Liver (tissue), 9 donors: ENCODE data around the gene TMEM183A. TPM values are rescaled to one million over a fixed set of nuclear protein-coding genes. Genes with fewer than 3 reads are reported as not detected.

Source experiments
- DNase-seq: peaks from one replicate; pipeline ENCODE4 v3.0.0-alpha.2; 2017; ENCODE audit warnings: low spot score
- H3K27ac ChIP-seq, 2 donors: one replicate each; pipeline ENCODE4 v1.7.0; 2013; ENCODE audit warnings: inconsistent platforms in 2 of 2, low read length in 2 of 2, control low read depth in 1 of 2, low read depth in 1 of 2, mild to moderate bottlenecking in 1 of 2
- H3K27me3 ChIP-seq, 4 donors: one replicate each; pipeline versions ENCODE4 v1.6.1 to v1.7.0; 2013; ENCODE audit warnings: low read length in 3 of 4, inconsistent platforms in 1 of 4, mild to moderate bottlenecking in 1 of 4, moderate library complexity in 1 of 4; ENCODE audit not compliant: control insufficient read depth in 4 of 4, insufficient read depth in 4 of 4
- H3K36me3 ChIP-seq, 4 donors: one replicate each; pipeline versions ENCODE4 v1.6.1 to v1.7.0; 2013; ENCODE audit warnings: low read length in 3 of 4, mild to moderate bottlenecking in 3 of 4, low read depth in 1 of 4, moderate library complexity in 1 of 4; ENCODE audit not compliant: control insufficient read depth in 4 of 4, insufficient read depth in 3 of 4
- H3K4me1 ChIP-seq, 4 donors: one replicate each; pipeline versions ENCODE4 v1.6.1 to v1.7.0; 2013; ENCODE audit warnings: low read length in 3 of 4, mild to moderate bottlenecking in 3 of 4, moderate library complexity in 1 of 4; ENCODE audit not compliant: control insufficient read depth in 4 of 4, insufficient read depth in 4 of 4
- H3K4me3 ChIP-seq, 3 donors: one replicate each; pipeline versions ENCODE4 v1.6.1 to v1.7.0; 2013; ENCODE audit warnings: low read length in 3 of 3, control low read depth in 1 of 3, low read depth in 1 of 3, mild to moderate bottlenecking in 1 of 3
- H3K9ac ChIP-seq, 2 donors: one replicate each; pipeline ENCODE4 v1.7.0; 2013; ENCODE audit warnings: low read length in 2 of 2, mild to moderate bottlenecking in 2 of 2, moderate library complexity in 2 of 2, control low read depth in 1 of 2, low read depth in 1 of 2
- H3K9me3 ChIP-seq, 4 donors: one replicate each; pipeline versions ENCODE4 v1.6.1 to v1.7.0; 2013; ENCODE audit warnings: low read length in 3 of 4; ENCODE audit not compliant: control insufficient read depth in 4 of 4
- EGR1 ChIP-seq, 2 donors: IDR thresholded peaks; 2 replicates each; pipeline ENCODE4 v1.6.1; 2016 to 2018; ENCODE audit warnings: antibody characterized with exemption in 2 of 2, low read depth in 2 of 2
- FOXA1 ChIP-seq: IDR thresholded peaks from 2 replicates; pipeline ENCODE4 v1.6.1; 2016; ENCODE audit warnings: antibody characterized with exemption
- FOXA2 ChIP-seq: IDR thresholded peaks from 2 replicates; pipeline ENCODE4 v1.6.1; 2016; ENCODE audit warnings: antibody characterized with exemption
- GABPA ChIP-seq, 2 donors: IDR thresholded peaks in 1 of 2; conservative IDR thresholded peaks in 1 of 2; 2 replicates each; pipeline ENCODE4 v1.6.1; 2016; ENCODE audit warnings: antibody characterized with exemption in 2 of 2, mild to moderate bottlenecking in 1 of 2, moderate library complexity in 1 of 2
- HNF4A ChIP-seq, 2 donors: conservative IDR thresholded peaks; 2 replicates each; pipeline ENCODE4 v1.6.1; 2016; ENCODE audit warnings: antibody characterized with exemption in 2 of 2, mild to moderate bottlenecking in 2 of 2
- HNF4G ChIP-seq: IDR thresholded peaks from 2 replicates; pipeline ENCODE4 v1.6.1; 2016; ENCODE audit warnings: antibody characterized with exemption
- JUND ChIP-seq, 2 donors: IDR thresholded peaks; 2 replicates each; pipeline ENCODE4 v1.6.1; 2016; ENCODE audit warnings: antibody characterized with exemption in 2 of 2
- MAX ChIP-seq: IDR thresholded peaks from 2 replicates; pipeline ENCODE4 v1.6.1; 2016; ENCODE audit warnings: antibody characterized with exemption
- NR2F2 ChIP-seq: IDR thresholded peaks from 2 replicates; pipeline ENCODE4 v1.6.1; 2016; ENCODE audit warnings: antibody characterized with exemption
- RAD21 ChIP-seq, 2 donors: IDR thresholded peaks; 2 replicates each; pipeline ENCODE4 v1.6.1; 2016; ENCODE audit warnings: antibody characterized with exemption in 2 of 2, mild to moderate bottlenecking in 2 of 2
- RXRA ChIP-seq, 2 donors: IDR thresholded peaks; 2 replicates each; pipeline ENCODE4 v1.6.1; 2017 to 2018; ENCODE audit warnings: antibody characterized with exemption in 2 of 2, mild to moderate bottlenecking in 1 of 2
- SP1 ChIP-seq: IDR thresholded peaks from 2 replicates; pipeline ENCODE4 v1.6.1; 2018; ENCODE audit warnings: antibody characterized with exemption, mild to moderate bottlenecking
- TAF1 ChIP-seq: conservative IDR thresholded peaks from 2 replicates; pipeline ENCODE4 v1.6.1; 2016; ENCODE audit warnings: antibody characterized with exemption, mild to moderate bottlenecking
- YY1 ChIP-seq: IDR thresholded peaks from 2 replicates; pipeline ENCODE4 v1.6.1; 2016; ENCODE audit warnings: antibody characterized with exemption, mild to moderate bottlenecking
- ZBTB33 ChIP-seq: IDR thresholded peaks from 2 replicates; pipeline ENCODE4 v1.6.1; 2016; ENCODE audit warnings: antibody characterized with exemption
- WGBS: extraction: QIAGEN DNeasy Blood & Tissue Kit; methylation state at CpG from one replicate; pipeline ENCODE4 v1.1.7; 2013; 5-methylcytosine and 5-hydroxymethylcytosine counted together
- polyA plus RNA-seq, 2 donors: library from polyadenylated mRNA; stranded (reverse) in 1 of 2; unstranded in 1 of 2; fragments of 200-250 nt in 1 of 2; fragments of >200 nt in 1 of 2; fragmentation: Nextera tagmentation in 1 of 2; extraction: Ambion mirVana in 1 of 2; gene quantifications; one replicate each; pipeline versions ENCODE4 v1.2.1 to v1.2.3, GENCODE V29; 2013 to 2015
- total RNA-seq, 2 donors: library from RNA; depleted of rRNA; stranded (reverse); fragments of >200 nt; gene quantifications; one replicate each; pipeline ENCODE4 v1.2.3, GENCODE V29; 2014
- TF ChIP-seq, protein P1 (sequence below): IDR thresholded peaks from 2 replicates; pipeline ENCODE4 v1.6.1; 2016; ENCODE audit warnings: antibody characterized with exemption
- TF ChIP-seq, protein P2 (sequence below): fragments of 150-350 bp; IDR thresholded peaks from 2 replicates; pipeline ENCODE4 v1.5.1; 2017; ENCODE audit warnings: improper control_type of control experiment, low read depth, low read length; ENCODE audit not compliant: missing input control
- TF ChIP-seq, protein P3 (sequence below): IDR thresholded peaks from 2 replicates; pipeline ENCODE4 v1.6.1; 2016; ENCODE audit warnings: antibody characterized with exemption, mild to moderate bottlenecking
- donor health status: healthy.
- donor health status: healthy.
- donor health status: healthy.
- donor health status: healthy.
- donor health status: healthy.

The TMEM183A gene
- total and polyA plus RNA-seq, 4 donors = 21.0 to 48.9 (median 35.5) TPM

- H3K9ac ChIP-seq = no peak overlapping the region
- H3K36me3 ChIP-seq = no peaks in the 10 kb centered on the region
- no peaks in the 10 kb centered on the region for H3K27me3 ChIP-seq
- H3K4me1 ChIP-seq = no peaks in the 10 kb centered on the region
- no peak for TF ChIP-seq HNF4A (conservative IDR thresholded peaks at IDR 0.05)
- TF ChIP-seq FOXA1 = no peak
- no peak for TF ChIP-seq FOXA2
- TF ChIP-seq, protein P1, sequence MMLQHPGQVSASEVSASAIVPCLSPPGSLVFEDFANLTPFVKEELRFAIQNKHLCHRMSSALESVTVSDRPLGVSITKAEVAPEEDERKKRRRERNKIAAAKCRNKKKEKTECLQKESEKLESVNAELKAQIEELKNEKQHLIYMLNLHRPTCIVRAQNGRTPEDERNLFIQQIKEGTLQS = no peak
- TF ChIP-seq, protein P2, sequence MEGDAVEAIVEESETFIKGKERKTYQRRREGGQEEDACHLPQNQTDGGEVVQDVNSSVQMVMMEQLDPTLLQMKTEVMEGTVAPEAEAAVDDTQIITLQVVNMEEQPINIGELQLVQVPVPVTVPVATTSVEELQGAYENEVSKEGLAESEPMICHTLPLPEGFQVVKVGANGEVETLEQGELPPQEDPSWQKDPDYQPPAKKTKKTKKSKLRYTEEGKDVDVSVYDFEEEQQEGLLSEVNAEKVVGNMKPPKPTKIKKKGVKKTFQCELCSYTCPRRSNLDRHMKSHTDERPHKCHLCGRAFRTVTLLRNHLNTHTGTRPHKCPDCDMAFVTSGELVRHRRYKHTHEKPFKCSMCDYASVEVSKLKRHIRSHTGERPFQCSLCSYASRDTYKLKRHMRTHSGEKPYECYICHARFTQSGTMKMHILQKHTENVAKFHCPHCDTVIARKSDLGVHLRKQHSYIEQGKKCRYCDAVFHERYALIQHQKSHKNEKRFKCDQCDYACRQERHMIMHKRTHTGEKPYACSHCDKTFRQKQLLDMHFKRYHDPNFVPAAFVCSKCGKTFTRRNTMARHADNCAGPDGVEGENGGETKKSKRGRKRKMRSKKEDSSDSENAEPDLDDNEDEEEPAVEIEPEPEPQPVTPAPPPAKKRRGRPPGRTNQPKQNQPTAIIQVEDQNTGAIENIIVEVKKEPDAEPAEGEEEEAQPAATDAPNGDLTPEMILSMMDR = no peak
- TF ChIP-seq TAF1 = no peak
- no peak for TF ChIP-seq MAX
- no peak for TF ChIP-seq EGR1 (IDR thresholded peaks at IDR 0.05; ENCODE audit: low read depth in 2 of 2)
- TF ChIP-seq JUND (IDR thresholded peaks at IDR 0.05) = no peak
- TF ChIP-seq YY1 = no peak
- TF ChIP-seq HNF4G = no peak
- TF ChIP-seq RXRA (IDR thresholded peaks at IDR 0.05) = no peak
- TF ChIP-seq ZBTB33 = no peak
- TF ChIP-seq GABPA (IDR thresholded peaks at IDR 0.05 in 1 of 2, conservative IDR thresholded peaks at IDR 0.05 in 1 of 2) = no peak
- TF ChIP-seq SP1 = no peak
- 48% methylated on average over 1 of the region's 1 CpG for WGBS
- no peak for DNase-seq
- H3K27ac ChIP-seq = no peak overlapping the region
- no peak overlapping the region for H3K4me3 ChIP-seq
- no peaks in the 10 kb centered on the region for H3K9me3 ChIP-seq
Observed at GRCh38 chr1:203058676-203058935, 51.4 kb downstream of the TMEM183A start.

DNA sequence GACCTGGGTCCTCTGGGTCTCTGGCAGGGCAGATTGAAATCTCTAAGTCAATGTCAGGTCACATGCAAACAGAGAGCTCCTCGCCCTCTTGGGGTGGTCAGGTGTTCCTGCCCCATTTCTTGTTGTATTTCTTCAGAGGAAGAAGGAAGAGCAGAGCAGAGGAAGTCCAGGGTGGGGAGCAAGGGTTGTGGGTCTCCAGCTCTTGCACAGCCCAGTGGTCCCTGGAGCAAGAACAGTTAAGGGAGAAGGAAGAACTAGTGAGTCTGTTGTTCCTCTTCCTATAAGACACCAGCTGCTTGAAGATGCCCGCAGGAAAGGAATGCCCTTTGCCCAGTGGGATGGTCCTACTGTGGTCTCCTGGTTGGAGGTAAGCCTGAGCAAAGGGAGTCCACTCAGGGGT is 52.3 kb downstream of the TMEM183A start:
- TF ChIP-seq SP1 (no peak), HNF4A (conservative IDR thresholded peaks at IDR 0.05) (no peak), HNF4G (no peak), FOXA1 (no peak), JUND (IDR thresholded peaks at IDR 0.05) (no peak), GABPA (IDR thresholded peaks at IDR 0.05 in 1 of 2, conservative IDR thresholded peaks at IDR 0.05 in 1 of 2) (no peak), RXRA (IDR thresholded peaks at IDR 0.05) (no peak), EGR1 (IDR thresholded peaks at IDR 0.05; ENCODE audit: low read depth in 2 of 2) (no peak), ZBTB33 (no peak), NR2F2 (no peak), FOXA2 (no peak), TAF1 (no peak), YY1 (no peak), RAD21 (IDR thresholded peaks at IDR 0.05) (no peak), MAX (no peak)
- TF ChIP-seq, protein P3, sequence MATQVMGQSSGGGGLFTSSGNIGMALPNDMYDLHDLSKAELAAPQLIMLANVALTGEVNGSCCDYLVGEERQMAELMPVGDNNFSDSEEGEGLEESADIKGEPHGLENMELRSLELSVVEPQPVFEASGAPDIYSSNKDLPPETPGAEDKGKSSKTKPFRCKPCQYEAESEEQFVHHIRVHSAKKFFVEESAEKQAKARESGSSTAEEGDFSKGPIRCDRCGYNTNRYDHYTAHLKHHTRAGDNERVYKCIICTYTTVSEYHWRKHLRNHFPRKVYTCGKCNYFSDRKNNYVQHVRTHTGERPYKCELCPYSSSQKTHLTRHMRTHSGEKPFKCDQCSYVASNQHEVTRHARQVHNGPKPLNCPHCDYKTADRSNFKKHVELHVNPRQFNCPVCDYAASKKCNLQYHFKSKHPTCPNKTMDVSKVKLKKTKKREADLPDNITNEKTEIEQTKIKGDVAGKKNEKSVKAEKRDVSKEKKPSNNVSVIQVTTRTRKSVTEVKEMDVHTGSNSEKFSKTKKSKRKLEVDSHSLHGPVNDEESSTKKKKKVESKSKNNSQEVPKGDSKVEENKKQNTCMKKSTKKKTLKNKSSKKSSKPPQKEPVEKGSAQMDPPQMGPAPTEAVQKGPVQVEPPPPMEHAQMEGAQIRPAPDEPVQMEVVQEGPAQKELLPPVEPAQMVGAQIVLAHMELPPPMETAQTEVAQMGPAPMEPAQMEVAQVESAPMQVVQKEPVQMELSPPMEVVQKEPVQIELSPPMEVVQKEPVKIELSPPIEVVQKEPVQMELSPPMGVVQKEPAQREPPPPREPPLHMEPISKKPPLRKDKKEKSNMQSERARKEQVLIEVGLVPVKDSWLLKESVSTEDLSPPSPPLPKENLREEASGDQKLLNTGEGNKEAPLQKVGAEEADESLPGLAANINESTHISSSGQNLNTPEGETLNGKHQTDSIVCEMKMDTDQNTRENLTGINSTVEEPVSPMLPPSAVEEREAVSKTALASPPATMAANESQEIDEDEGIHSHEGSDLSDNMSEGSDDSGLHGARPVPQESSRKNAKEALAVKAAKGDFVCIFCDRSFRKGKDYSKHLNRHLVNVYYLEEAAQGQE = no peak
- TF ChIP-seq, protein P2 = no peak
- TF ChIP-seq, protein P1 = no peak
- DNase-seq = no peak
- no peaks in the 10 kb centered on the region for H3K4me1 ChIP-seq
- H3K36me3 ChIP-seq = no peaks in the 10 kb centered on the region
- no peak overlapping the region for H3K4me3 ChIP-seq
- no peaks in the 10 kb centered on the region for H3K27me3 ChIP-seq
- WGBS = 80% methylated on average over 2 of the region's 2 CpGs
- no peak overlapping the region for H3K9ac ChIP-seq
- no peaks in the 10 kb centered on the region for H3K9me3 ChIP-seq
- H3K27ac ChIP-seq = no peak overlapping the region
